NOMO-1 treated with DMSO at 0.1 percent for 48 hours (cell line): ENCODE results near the gene RASL11A.
A peak's percentile ranks its signal among the peaks of the same experiment; 100 is the strongest.
"Not testable (repeated sequence)": the region's sequence is repeated elsewhere in the genome, so short reads cannot be mapped to it uniquely, and the experiment has no call there.

Source experiments
- DNase-seq: peaks from one replicate; lab custom pipeline; 2025; ENCODE audit not compliant: unreplicated experiment; lab: John Stamatoyannopoulos, UW

Gene RASL11A

GRCh38 chr13:27298849-27299248, 28.2 kb downstream of the RASL11A start:
- DNase-seq: no peak

- DNase-seq: not testable (repeated sequence)
Measured at GRCh38 chr13:27300406-27300805, 29.8 kb downstream of the RASL11A start.

- no peak for DNase-seq
Measured at GRCh38 chr13:27300941-27301586, 30.4 kb downstream of the RASL11A start.

GRCh38 chr13:27302643-27303262, 32.1 kb downstream of the RASL11A start:
- DNase-seq: peak; percentile 81

GRCh38 chr13:27304099-27304498, 33.5 kb downstream of the RASL11A start:
- DNase-seq: no peak

- no peak for DNase-seq
Measured at GRCh38 chr13:27304611-27305010, 34.0 kb downstream of the RASL11A start.

- DNase-seq: no peak
Measured at GRCh38 chr13:27306364-27306763, 35.7 kb downstream of the RASL11A start.

GRCh38 chr13:27308941-27309340, 38.3 kb downstream of the RASL11A start:
- DNase-seq: no peak

GRCh38 chr13:27309401-27309958, 38.9 kb downstream of the RASL11A start:
- no peak for DNase-seq

GRCh38 chr13:27309967-27310598, 39.5 kb downstream of the RASL11A start:
- no peak for DNase-seq

GRCh38 chr13:27310946-27311345, 40.3 kb downstream of the RASL11A start:
- no peak for DNase-seq

- DNase-seq: no peak
Measured at GRCh38 chr13:27311518-27312210, 41.0 kb downstream of the RASL11A start.

GRCh38 chr13:27313770-27314169, 43.1 kb downstream of the RASL11A start:
- no peak for DNase-seq

- no peak for DNase-seq
Measured at GRCh38 chr13:27319404-27319803, 48.8 kb downstream of the RASL11A start.

GRCh38 chr13:27321468-27322431, 51.1 kb downstream of the RASL11A start:
- no peak for DNase-seq

- DNase-seq: not testable (repeated sequence)
Measured at GRCh38 chr13:27322443-27322842, 51.8 kb downstream of the RASL11A start.
